ENCODE measurements around the gene ARHGAP36.

DNA sequence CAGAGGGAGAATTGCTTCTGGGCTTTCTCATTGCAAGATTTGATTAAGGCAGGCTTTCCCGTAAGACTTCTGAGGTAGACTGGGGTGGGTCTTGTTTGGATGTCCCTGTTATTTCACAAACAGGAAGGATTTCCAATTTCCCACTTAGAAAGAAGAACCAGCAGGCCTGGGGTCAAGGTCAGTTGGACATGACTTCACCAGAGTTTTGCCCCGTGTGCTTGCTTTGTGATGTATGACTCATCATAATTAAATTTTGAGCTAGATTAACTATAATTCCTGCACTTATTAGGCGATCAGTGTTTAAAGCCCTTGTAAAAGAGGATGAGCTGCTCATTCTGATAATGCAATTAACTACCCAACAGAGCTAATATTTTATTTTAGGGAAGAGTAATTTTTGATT, 32.8 kb upstream of the ARHGAP36 start:
- TF ChIP-seq CTCF (IDR thresholded peaks at IDR 0.05; ENCODE audit: insufficient read depth, low read length, poor library complexity, severe bottlenecking) (no peak), EZH2phosphoT487 (conservative IDR thresholded peaks at IDR 0.05; ENCODE audit: low read length) (no peak)
